ENCODE results near the gene BTBD2.

BTBD2 gene

DNA sequence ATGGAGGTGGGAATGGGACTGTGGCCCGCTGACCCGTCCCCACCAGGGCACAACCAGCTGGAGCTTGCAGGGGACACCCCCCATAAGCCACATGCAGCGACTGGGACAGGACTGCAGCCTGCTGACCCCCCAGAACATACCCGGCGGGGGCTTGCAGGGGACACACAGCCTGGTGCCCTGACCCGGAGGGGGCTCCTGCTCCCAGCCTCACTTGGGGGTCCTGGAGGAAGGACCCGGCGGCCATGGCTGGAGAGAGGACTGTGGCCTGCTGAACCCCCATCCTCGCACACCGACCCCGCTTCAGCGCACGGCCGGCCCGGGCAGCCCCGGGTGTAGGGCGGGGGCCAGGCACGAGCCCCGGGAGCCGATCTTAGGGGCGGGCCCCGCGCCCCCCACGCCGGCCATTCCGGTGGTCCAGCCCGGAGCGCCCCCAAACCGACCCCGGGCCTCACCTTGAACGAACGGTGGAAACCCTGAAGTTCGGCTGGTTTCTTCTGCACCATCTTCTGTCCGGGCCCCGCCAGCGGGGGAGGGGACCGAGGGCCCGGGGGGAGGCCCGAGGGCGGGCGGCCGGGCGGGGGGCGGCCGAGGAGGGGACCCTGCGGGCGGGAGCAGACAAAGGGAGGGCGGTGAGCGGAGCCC is 35.0 kb upstream of the BTBD2 start:
- DNase-seq: no peak

DNA sequence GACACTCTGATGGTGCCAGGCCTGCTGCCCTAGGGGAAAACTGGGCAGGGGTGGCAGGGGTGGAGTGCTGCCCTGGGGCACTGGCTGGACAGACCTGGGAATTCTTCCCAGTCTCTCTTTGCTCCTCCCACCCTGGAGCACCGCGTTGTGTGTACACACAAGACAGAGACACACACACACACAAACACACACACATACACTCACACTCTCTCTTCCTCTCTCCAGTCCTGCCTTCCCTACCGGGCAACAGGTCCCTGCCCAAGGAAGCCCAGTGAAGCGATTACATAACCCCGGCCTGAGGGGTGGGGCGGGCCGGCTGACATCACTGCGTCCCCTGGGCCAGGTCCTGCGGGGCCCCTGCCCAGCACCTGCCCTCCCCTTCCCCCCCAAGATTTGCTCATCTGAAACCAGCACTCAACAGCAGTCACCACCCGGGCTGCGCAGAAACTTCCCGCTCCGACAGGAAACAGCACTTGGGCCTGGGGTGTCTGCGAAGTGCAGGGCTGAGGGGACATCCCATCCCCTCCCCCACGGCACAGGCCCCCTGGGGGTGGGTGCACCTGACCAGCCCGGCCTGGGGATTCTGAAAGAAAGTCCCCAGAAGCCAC is 34.3 kb upstream of the BTBD2 start:
- peak; percentile 81 for DNase-seq

DNA sequence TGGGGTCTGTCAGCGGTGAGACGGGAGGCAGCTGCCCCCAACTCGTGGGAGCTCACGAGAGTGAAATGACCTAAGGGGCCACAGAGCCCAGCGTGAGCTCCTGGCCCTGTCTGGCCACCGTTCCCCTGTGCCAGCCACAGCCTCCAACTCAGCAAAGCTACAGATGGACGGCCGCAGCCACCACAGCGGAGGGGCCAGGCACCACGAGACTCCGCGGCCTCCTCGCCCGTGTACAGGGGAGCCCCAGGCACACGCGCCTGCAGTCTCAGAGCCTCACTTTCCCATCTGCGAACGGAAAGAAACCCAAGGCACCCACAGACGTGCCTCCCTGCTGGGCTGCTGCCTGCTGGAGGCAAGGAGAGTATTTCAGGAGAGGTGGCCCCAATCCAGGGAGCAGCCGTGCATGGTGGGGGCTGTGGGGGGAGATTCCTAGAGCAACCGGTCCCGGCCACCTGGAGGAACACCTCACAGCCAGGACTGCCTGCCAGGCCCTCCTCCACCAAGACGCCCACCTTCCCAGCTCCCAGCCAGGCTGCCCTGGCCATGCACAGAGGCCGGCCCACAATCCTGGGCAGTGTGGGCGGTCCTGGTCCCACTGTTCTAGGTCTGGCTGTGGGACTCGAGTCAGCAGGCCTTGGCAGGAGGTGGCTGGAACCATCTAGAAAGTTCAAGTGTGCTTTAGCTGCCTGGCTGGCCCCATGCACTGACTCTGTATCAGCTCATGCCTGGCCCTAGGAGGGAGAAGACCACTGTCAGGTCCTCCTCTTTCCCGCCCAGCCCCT is 33.6 kb upstream of the BTBD2 start:
- peak; percentile 78 for DNase-seq

DNA sequence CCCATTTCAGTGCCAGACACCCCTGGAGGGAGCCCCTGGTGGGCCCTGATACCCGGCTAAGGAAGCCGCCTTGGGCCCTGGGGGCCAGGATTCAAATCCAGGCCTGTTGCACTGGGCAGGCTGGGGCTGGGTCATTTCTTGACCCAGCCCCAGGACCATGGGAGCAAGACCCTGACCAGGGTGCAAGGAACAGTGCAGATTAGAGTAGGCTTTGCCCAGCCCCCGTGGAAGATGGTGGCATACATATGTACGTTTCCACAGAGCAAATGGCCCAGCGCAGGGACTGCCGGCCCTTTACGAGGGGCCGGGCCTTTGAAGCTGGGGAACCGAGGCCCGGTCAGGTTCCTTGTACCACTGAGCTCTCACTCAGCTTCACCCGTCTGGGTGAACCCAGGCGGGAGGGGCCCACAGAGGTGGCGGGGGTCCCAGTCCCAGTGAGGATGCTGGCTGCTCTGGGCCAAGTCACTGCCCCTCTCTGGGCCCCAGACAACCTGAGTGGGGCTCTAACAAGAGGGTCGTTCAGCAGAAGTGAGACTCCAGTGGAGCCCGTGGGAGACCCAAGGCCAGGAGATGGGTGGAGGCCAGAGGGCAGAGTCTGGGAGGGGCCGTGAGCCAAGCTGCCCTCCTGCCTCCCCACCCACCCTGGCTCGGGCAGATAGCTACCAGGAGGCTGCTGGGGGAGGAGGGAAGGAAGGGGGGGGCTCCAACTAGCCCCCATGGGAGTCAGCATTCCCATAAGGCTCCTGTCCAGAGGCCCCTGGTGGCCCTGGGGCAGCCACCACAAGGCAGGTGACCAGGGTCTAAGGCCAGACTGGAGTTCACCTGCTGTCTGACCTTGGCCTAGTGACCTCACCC is 32.8 kb upstream of the BTBD2 start:
- DNase-seq: no peak

DNA sequence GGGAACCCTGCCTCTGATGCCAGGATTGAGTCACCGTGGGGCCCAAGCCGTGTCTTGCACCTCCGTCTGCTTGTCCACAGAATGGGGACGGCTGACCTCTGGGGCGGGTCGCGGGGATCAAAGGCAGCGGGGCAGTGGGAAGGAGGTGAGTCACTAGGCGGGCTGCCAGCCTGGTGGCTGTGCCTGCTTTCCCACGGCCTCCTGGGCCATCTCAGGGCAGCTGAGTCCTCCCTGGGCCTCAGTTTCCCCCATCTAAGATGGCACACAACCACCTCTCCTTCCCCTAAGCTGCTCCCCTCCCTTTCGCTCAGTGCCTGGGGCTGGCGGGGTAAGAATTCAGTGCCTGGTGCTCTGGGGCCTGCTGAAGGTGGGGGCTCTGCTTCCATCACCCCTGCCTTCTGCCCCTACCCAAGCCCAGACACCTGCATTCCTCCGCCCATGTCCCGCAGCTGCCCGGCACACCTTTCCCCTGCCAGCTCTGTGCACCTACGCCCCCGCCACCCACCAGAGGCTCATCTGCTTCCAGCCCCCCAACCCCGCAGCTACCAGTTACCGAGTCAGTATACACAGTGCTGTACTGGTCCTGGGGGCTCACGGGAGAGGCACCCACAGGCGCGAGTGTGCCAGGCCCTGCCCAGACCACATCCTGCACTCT is 32.1 kb upstream of the BTBD2 start:
- DNase-seq: no peak

DNA sequence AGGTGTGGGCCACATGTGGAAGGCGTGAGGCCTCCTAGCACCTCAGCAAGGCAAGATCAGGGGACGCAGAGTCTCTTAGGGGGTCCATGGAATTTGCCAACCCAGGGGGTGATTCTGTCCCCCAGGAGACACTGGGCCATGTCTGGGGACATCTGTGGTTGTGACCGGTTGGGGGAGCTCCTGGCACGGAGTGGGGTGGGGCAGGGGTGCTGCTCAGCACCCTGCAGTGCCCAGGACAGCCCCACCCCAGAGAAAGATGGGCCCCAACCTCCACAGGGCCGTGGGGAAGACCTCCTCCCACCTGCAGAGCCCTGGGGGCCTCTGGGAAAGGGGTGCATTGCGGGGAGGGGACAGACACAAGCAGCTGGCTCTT is 31.5 kb upstream of the BTBD2 start:
- no peak for DNase-seq

DNA sequence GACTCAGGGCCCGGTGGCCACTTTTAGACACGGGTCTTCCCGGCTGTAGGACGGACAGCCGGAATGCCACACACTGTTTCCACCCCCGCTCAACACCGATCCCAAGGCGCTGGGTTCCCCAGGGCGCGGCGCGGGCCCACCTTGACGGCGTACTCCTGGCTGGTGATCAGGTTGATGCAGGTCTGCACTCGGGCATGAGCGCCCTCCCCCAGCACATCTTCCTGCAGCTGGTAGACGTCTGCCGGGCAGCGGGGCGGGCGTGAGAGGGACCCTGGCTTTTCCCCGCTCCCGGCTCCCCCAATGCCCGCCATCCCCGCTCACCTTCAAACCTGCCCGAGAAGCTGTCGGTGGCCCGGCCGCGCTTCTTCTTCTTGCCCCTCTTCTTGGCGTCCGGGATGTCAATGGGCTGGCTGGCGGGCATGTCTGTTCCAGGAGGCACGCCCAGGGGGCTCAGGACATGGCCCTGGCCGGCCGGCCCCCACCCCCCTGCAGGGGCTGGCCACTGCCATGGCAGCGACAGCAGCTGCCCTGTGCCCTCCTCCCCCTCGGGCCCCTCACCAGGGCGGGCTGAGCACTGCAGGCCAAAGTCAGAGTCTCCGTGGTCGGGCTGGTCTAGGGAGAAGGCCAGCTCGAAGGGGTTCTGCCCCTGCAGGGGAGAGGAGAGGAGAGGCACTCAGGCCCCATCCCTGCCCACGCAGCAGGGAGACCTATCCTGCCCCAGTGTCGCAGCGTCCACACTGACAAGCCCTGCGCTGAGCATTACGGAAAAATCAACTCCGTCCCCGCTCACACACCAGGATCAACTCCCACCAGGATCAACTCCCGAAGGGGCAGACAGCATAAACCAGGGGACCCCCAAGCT is 30.8 kb upstream of the BTBD2 start:
- DNase-seq: no peak

DNA sequence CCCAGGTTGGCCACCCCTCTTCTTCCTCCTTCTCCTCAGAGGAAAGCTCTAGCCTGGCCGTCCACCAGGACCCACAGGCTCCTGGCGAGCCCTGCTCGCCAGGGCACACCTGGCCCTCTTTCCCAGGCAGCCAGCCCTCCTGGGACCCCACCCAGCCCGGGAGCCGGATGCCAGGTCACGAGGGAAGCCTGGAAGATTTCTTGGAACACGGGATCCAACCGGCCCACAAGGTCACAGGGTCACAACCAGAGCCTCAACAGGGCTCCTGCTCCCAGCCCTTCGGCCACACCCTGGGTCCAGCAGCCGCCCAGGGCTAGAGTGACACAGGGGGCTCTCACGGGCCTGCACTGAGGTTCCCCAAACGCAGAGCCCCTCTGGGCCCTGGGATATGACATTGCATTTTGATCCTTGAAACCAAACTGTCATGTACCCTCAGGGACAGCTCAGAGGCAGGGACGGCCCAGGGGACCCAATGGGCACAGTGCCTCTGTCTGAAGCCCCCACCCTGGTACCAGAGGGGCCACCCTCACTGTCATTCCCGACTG is 30.1 kb upstream of the BTBD2 start:
- no peak for DNase-seq

DNA sequence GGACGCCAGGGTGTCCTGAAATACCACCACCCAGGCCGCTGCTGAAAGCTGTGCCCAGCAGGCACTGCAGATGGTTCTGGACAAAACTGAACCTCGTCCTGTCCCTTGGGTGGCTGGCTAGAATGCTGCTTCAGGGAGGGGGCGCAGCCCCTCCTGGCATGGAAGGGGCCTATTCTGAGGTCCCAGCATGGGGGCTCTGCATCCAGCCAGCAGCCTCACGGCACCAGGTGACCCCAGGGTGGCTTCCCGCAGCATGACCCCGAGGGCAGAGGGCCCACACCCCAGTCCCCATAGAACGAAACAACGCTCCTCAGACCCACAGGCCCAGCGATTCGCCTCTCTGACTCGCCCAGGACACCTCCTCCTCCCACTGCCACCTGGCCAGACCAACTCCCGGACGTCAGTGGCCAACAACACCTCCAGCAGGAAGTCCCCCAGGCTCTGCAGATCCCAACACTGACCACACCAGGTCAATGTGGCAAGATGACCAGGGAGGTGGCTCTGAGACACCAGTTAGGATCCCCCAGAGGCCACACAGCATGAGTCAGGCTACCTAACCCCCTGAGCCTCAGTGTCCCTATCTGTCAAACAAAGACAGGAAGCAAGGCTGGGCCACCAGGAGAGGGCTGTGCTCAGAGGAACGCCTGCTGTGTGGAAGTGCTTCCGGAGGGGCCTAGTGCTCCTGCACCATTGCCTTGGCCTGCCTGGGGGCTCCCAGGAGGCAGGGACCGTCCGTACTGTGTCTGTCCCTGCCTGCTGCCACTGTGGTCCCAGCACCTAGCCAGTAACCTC is 29.4 kb upstream of the BTBD2 start:
- no peak for DNase-seq

DNA sequence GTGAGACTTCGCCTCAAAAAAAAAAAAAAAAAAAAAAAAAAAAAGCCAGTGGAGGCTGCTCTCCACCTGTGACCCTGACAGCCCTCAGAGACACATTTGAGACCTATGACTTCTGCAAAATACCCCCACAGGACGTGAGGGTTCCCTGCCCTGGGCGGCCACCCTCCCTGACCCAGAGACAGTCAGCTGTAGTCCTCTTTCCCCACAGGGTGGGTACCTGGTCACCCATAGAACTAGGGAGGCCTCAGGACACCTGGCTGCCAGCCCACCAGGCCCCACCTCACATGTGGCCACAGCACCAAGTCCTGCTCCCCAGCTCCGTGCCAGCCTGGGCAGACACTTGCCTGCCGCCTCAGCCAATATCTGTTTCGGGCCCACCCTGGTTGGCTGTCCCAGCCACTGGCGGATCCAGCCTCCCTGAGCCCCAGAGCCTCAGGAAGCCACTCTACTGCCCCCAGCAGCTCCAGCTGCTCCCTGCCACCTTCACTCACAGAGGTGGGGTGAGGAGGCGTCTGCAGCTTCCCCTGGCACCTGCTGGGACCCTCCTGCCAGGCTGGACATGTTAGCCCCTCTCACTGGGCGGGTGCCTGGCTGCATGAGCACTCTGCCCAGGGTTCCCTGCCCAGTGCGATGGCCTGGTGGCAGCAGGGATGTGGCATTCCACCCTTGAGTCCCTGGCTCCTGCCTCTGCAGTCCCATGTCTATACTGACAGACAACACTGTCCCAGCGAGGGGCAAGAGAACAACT is 28.6 kb upstream of the BTBD2 start:
- no peak for DNase-seq

DNA sequence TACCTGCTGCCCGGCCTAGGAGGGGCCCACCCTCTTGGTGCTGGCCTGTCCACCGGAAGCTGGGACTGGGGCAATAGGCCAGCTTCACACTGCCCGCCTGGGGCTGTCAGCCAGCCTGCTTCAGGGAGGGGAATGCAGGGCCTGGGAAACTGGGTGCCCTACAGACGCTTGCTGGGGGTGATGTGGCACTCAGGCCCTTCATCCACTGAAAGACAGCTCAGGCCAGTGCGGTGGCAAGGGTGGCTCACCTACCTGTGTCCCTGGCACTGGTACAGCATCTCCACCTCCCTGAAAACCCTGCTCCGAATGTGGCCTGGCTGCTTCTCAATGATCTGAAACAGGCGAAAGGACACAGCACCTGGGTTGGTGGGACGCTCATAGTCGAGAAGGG is 27.7 kb upstream of the BTBD2 start:
- DNase-seq: peak; percentile 25

DNA sequence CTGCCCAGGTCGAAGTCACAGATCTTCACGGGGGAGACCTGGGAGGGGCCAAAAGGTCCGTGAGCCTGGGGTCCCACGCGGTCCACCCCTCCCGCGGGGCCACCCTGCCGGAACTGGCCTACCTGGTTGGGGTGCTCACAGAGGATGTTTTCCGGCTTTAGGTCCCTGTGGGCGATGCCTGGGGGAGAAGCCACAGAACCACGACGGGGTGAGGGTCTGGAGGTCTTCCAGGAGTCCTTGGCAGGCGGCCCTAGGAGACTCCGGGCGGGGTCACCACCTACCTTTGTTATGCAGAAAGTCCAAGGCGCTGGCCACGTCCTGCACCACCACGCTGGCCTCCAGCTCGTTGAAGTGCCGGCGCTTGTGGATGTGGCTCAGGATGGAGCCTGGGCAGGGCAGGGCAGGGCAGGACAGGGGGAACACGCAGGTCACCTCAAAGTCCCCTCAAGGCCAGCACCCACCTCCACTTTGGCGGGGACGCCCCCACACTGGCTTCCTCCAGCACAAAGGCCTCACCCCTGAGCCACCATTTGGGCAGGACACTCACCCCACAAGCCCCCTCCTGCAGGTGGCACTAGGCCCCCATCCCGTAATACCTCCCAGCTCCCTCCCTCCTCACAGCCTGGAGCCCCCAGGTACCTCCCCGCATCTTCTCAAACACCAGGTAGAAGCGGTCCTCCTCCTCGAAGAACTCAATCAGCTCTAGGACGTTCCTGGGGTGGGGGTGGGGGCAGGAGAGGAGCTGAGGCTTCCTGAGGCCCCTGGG is 27.2 kb upstream of the BTBD2 start:
- DNase-seq: no peak

DNA sequence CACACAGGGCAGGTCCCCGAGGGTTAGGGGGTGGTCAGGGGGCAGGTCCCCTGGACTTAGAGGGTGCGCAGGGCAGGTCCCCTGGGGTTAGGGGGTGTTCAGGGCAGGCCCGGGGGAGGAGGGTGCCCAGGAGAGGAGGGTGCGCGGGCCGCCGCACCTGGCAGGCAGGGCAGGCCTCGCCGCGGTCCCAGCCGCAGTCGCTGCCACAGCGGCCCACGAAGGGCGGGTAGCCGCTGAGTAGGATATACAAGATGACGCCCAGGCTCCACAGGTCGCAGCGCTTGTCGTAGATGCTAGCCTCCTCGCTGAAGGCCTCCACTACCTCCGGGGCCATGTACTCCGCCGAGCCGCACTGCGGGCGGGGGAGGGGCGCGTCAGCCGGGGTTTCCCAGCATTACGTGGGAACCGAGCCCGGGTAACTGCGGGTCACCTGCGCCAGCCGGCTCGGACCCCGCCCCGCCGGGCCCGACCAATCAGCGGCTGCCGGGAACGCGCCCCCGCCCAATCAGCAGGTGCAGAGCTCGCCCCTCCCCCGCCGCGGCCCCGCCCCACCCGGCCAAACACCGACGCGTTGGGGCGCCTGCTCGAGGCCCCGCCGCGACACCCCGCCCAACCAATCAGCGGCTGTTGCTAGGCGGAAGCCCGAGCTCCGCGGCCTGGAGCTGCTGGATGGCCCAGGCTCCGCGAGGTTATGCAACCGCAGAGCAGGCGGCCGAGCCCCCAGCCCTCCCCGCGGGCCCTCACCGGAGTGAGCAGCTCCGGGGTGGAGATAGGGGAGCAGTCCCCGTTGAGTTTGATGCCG is 26.4 kb upstream of the BTBD2 start:
- DNase-seq: peak; percentile 95

DNA sequence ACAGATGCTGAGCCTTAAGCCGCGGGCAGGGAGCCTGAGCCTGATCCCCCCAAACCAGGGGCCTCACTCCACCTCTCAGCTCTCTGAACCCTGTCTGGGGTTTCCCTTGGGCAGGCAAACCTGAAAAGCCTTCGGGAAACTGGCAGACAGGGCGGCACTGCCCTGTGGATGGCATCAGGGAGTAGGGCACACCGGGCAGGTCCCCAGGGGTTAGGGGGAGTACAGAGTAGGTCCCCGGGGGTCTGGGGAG is 25.8 kb upstream of the BTBD2 start:
- DNase-seq: no peak

DNA sequence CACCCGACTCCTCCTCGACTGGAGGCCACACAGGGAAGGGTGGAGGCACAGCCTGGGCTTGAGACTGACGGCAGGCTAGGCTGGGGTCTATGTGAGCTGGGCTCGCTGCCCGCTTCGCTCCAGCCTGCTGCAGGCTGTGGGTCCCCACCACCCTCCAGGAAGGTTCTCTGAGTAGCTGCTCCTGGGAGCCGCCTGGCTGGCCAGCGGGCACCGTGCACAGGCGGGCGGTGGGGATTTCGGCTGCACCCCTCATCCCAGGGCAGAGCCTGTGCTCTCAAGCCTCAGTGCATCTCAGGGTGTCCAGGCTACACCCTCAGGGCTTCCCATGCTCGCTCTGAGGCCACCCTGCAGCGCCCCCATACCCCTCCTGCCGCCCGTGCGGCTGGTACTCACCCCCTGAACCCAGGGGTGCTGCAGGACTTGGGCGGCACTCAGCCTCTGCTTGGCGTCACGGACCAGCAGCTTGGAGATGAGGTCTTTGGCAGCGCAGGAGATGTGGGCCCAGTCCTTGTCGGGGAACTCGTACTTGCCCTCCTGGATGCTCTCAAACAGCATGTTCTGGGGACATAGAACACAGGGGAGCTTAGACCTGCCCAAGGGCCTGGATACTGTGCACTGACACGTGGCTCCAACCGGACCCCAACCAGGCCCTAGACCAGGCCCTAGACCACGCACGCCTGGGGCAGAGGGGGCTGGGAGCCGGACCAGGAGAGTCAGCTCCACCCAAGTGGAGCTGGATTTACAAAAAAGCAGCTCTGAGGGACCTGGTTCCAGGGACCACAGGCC is 25.3 kb upstream of the BTBD2 start:
- DNase-seq: no peak

DNA sequence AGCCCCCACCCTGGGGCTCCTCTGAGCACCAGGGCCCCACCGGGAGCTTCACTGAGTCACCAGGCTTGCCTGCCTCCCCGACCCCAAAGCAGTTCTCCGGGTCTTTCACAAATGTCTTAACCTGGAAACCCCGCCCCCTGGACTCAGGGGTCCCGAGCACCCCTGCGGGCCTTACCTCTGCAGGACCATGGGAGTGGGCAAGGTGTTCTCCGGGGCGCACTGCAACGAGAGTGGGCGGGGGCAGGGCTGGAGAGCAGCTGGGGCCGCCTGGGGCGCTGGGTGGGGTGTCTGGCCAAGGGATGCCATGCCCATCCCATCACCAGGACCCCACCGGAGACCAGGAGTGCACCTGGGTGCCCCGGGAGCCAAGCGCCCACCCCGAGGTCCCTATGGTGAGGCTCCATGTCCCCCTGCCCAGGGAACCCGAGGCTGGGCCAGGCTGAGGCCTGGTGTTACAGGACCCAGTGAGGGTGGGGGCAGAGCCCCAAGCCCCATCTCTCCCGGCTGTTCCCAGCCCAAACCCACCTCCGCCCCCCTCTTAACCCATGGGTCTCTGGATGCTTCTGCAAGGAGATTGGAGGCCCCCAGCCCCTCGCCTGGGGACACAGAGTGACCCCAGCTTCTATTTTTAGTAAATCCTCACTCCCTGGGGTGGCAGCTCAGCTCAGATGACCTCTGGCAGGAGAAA is 24.6 kb upstream of the BTBD2 start:
- no peak for DNase-seq

Data from midbrain (tissue), 1 donor.